GM23248 (cell line): Measurements from ENCODE around the gene FHOD3.

Source experiments
- EZH2 ChIP-seq: fragments of 200-600 bp; sonication (generic); IDR thresholded peaks from 2 replicates; pipeline ENCODE4 v1.6.1; 2018; ENCODE audit warnings: antibody characterized with exemption, mild to moderate bottlenecking; ENCODE audit not compliant: insufficient read depth, poor library complexity, severe bottlenecking
- EZH2phosphoT487 ChIP-seq: fragments of 200-600 bp; sonication (generic); IDR thresholded peaks from 2 replicates; pipeline ENCODE4 v1.6.1; 2018; ENCODE audit warnings: antibody characterized with exemption, moderate library complexity, mild to moderate bottlenecking, low read depth; ENCODE audit not compliant: insufficient read depth

DNA sequence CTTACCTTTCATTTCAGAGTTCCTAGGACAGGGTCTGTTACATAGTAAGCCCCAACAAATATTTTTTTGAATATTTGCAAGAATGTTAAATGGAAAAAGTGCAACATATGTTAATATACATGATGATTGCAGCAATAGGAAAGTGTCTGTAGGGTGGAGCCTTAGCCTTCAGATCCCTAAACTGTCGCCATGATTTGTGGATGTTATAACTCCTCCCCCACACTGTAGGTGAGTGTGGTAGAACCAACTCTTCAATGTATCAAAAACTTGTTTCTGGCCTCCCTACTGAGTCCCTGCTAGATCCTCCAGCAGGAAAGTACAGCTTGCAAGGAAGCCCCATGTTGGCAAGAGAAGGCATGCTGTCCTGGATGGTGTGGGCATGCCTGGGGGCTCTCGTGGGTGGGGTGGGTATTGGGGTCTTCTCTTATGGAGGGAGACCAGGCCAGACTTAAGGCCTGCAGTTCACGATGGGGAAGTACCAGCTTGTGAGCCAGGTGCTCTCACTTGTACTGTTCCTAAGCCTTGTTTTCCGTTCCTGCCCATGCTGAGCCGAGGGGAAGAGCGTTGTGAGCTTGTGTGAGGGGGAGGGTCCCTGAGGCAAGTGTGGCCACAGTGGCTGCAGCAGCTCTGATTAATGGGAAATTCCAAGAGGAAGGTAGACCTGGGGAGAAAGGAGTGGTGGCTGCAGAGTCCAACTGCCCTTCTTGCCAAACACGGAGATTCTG is 11.4 kb downstream of the FHOD3 start:
- TF ChIP-seq EZH2 (no peak), EZH2phosphoT487 (no peak)
